SK-N-SH treated with all-trans-retinoic acid at 6 μM for 48 hours (cell line): ENCODE results near the gene PNPO.

Source experiments
- BACH2 ChIP-seq: fragments of 250-450 bp; sonication (Bioruptor Pico); IDR thresholded peaks from 2 replicates; pipeline ENCODE4 v1.9.0; 2021; ENCODE audit warnings: mild to moderate bottlenecking, borderline replicate concordance
- GLIS3 ChIP-seq: fragments of 250-450 bp; sonication (Bioruptor Pico); IDR thresholded peaks from 2 replicates; pipeline ENCODE4 v1.5.0; 2020; ENCODE audit warnings: mild to moderate bottlenecking, moderate library complexity
- TCF4 ChIP-seq: fragments of 250-450 bp; sonication (Bioruptor Pico); IDR thresholded peaks from 2 replicates; pipeline ENCODE4 v1.8.0; 2021; ENCODE audit warnings: mild to moderate bottlenecking, moderate library complexity, borderline replicate concordance
- ZC3H10 ChIP-seq: fragments of 250-450 bp; sonication (Bioruptor Pico); IDR thresholded peaks from 2 replicates; pipeline ENCODE4 v1.5.1; 2021; ENCODE audit warnings: mild to moderate bottlenecking, moderate library complexity
- ZFP3 ChIP-seq: fragments of 250-450 bp; sonication (Bioruptor Pico); IDR thresholded peaks from 2 replicates; pipeline ENCODE4 v1.5.0; 2020; ENCODE audit warnings: mild to moderate bottlenecking, moderate library complexity
- ZFP30 ChIP-seq: fragments of 450-650 bp; formaldehyde crosslinking; IDR thresholded peaks from 2 replicates; pipeline ENCODE4 v1.5.0; 2022; ENCODE audit warnings: mild to moderate bottlenecking, moderate library complexity

GRCh38 chr17:47989700-47990099 lies 48.3 kb downstream of the PNPO start:
- TF ChIP-seq GLIS3 (CRISPR knock-in tag) (no peak), ZFP30 (CRISPR knock-in tag) (no peak), TCF4 (CRISPR knock-in tag) (no peak), ZFP3 (CRISPR knock-in tag) (no peak), BACH2 (CRISPR knock-in tag) (no peak), ZC3H10 (CRISPR knock-in tag) (no peak)
